GM12801 (cell line): ENCODE measurements around the gene PRSS2.

ENCODE experiments used
- CTCF ChIP-seq: IDR thresholded peaks from one replicate; pipeline ENCODE4 v1.5.1; 2011; ENCODE audit warnings: control low read depth; ENCODE audit not compliant: insufficient read length; ENCODE audit errors: extremely low read depth

The PRSS2 gene

GRCh38 chr7:142799437-142799835 is 28.7 kb downstream of the PRSS2 start:
- no peak for TF ChIP-seq CTCF

GRCh38 chr7:142800088-142800487 is 29.3 kb downstream of the PRSS2 start:
- no peak for TF ChIP-seq CTCF

GRCh38 chr7:142800699-142801260 is 30.0 kb downstream of the PRSS2 start:
- TF ChIP-seq CTCF, result no peak

GRCh38 chr7:142801601-142802295 is 31.0 kb downstream of the PRSS2 start:
- TF ChIP-seq CTCF, result no peak

GRCh38 chr7:142802301-142802700 is 31.5 kb downstream of the PRSS2 start:
- TF ChIP-seq CTCF, result no peak

- no peak for TF ChIP-seq CTCF
Measured at GRCh38 chr7:142803901-142804300, 33.1 kb downstream of the PRSS2 start.

GRCh38 chr7:142804728-142805207 is 34.0 kb downstream of the PRSS2 start:
- TF ChIP-seq CTCF, result no peak
